Measurements from ENCODE around the gene KCNAB1.

- no peak for TF ChIP-seq ZNF274 (IDR thresholded peaks at IDR 0.05; ENCODE audit: low read depth, low read length)
- TF ChIP-seq YY1 (IDR thresholded peaks at IDR 0.05; ENCODE audit: insufficient read depth, insufficient read length), result no peak
Observed at GRCh38 chr3:156344215-156344614, 223.8 kb downstream of the KCNAB1 start.

Measured in NT2/D1 (cell line).